Large intestine (tissue), 3 donors: ENCODE results near the gene ZCCHC8. TPM values are rescaled to one million over a fixed set of nuclear protein-coding genes. Genes with fewer than 3 reads are reported as not detected.

Experiments used
- DNase-seq, 2 donors: peaks; one replicate each; pipeline versions ENCODE4 v3.0.0 to v3.0.0-alpha.2; 2013
- H3K27ac ChIP-seq: one replicate; pipeline ENCODE4 v1.5.1; 2013; ENCODE audit warnings: low read length
- H3K27me3 ChIP-seq: 2 replicates; pipeline ENCODE4 v1.6.1; 2013; ENCODE audit warnings: low read length; ENCODE audit not compliant: control insufficient read depth, insufficient read depth
- H3K36me3 ChIP-seq: 2 replicates; pipeline ENCODE4 v1.6.1; 2013; ENCODE audit warnings: low read length; ENCODE audit not compliant: control insufficient read depth, insufficient read depth
- H3K4me1 ChIP-seq: one replicate; pipeline ENCODE4 v1.6.1; 2013; ENCODE audit warnings: low read length; ENCODE audit not compliant: control insufficient read depth, insufficient read depth
- H3K4me3 ChIP-seq: one replicate; pipeline ENCODE4 v1.5.1; 2013; ENCODE audit warnings: low read length
- H3K9me3 ChIP-seq: one replicate; pipeline ENCODE4 v1.6.1; 2013; ENCODE audit warnings: mild to moderate bottlenecking, low read depth, low read length, moderate library complexity; ENCODE audit not compliant: control insufficient read depth
- WGBS: methylation state at CpG from one replicate; pipeline ENCODE4 v1.1.5; 2013; ENCODE audit warnings: low lambda C conversion rate; ENCODE audit not compliant: insufficient coverage; 5-methylcytosine and 5-hydroxymethylcytosine counted together
- polyA plus RNA-seq: library from polyadenylated mRNA; unstranded; fragments of 120-200 nt; gene quantifications from one replicate; pipeline ENCODE4 v1.2.1, GENCODE V29; 2013

The ZCCHC8 gene
- polyA plus RNA-seq, 1 donor = 36.0 TPM

DNA sequence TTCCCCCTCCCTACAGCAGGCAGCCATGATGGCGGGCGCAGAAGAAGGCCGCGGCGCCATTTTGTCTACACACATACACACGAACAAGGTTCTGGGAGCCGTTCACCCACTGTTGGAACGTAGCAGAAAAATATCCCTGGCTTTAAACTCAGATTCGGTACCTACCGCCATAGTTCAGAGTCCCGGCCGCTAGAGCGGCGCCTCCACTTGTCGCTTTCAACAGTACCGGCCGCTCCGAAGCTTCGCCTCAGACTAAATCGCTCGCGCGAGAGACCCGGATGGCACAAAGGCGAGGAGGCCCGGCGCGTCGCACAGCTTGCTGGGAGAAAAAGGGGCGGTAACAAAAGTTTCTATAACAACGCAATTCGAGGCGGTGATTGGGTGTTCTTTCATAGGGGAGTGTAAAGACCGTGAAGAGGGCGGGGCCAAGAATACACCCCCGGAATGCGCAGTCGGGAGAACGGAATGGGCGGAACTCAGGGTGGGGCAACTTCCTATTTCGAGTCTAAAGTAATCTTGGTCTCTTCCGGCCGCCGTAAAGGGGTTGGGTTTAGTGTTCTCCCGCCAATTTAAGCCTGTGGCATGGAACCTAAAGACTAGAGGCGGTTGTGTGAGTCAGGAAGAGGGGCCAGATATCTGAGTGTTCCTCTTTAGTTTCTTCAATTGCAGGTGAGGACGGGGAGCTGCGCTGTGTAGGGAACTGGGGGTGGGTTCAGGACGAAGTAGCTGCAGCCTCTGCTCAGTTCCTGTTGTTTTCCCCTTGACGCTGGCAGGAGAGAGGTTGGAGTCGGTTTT is 26.1 kb upstream of the ZCCHC8 start, which contains the start of the genes KNTC1 and RSRC2:
Gene KNTC1, plus strand, starts transcription at position 567 of the 795 bp plus-strand sequence. CDS start 2,815 bp downstream, outside the sequence.
Gene RSRC2, minus strand, starts transcription at position 254 of the 795 bp plus-strand sequence. Its CDS starts 83 bp downstream, at position 171.
- DNase-seq = peak; percentile 99 to 100
- no peaks in the 10 kb centered on the region for H3K9me3 ChIP-seq
- H3K4me3 ChIP-seq = peak within 1 kb of the TSS; percentile 89
- H3K4me1 ChIP-seq = peaks cover 3% of the 10 kb centered on the region
- H3K27ac ChIP-seq = peak within 1 kb of the TSS; percentile 98
- peaks cover 6% of the 10 kb centered on the region for H3K36me3 ChIP-seq
- H3K27me3 ChIP-seq = no peaks in the 10 kb centered on the region
- no CpG with 5 or more reads among the region's 51 CpGs for WGBS

DNA sequence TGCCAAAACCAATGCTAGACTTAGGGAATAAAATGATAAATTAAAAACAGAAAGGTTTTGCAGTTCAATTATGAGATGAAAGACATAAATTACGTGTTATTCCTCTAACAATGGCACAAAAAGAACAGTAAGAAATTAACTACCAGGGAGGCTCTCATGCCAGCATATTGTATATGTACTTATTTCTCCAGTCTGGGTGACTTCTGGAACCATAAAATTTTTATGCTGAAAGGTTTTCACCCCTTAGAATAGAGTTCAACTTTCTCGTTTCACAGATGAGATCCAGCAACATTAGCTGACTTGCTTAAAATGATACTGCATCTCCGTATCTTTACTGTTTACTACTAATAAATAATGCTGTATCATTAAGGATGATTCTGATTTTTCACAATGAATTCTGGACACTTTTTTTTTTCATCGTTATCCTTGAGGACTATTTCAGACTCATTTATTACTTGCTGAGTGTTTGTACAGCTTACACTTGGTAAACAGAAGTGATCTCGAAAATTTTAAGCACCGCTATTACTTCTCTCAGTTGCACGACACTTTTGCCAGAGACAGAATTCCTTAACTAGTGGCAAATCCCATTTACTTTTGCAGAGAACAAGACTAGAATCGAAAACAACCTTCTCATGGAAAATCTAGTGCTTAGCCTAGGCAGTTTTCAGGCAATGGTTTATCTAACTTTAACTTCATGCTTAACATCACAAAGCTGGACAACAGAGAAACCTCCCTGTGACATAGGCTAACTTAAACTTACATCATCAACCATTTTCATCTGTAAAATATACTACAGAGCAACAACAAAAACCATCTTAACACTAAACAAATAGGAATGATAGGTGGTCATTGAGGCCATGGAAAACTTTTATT is 23.4 kb upstream of the ZCCHC8 start:
- 5% methylated on average over 3 of the region's 8 CpGs for WGBS
- no peak overlapping the region for H3K27ac ChIP-seq
- peak in 1 of 2 donors; percentile 11 for DNase-seq
- H3K36me3 ChIP-seq = peaks cover 29% of the 10 kb centered on the region
- no peaks in the 10 kb centered on the region for H3K27me3 ChIP-seq
- peak overlapping the region; percentile 53 for H3K4me3 ChIP-seq
- H3K9me3 ChIP-seq = no peaks in the 10 kb centered on the region
- H3K4me1 ChIP-seq = peaks cover 3% of the 10 kb centered on the region

- peaks cover 36% of the 10 kb centered on the region for H3K36me3 ChIP-seq
- peaks cover 3% of the 10 kb centered on the region for H3K4me1 ChIP-seq
- no peak overlapping the region for H3K4me3 ChIP-seq
These were observed 22.5 kb upstream of the ZCCHC8 start for GRCh38 chr12:122523280-122523679.

GRCh38 chr12:122520676-122521075 is 19.9 kb upstream of the ZCCHC8 start:
- Histone ChIP-seq H3K36me3 (peaks cover 57% of the 10 kb centered on the region), H3K4me1 (peaks cover 3% of the 10 kb centered on the region), H3K9me3 (no peaks in the 10 kb centered on the region), H3K27me3 (no peaks in the 10 kb centered on the region), H3K4me3 (no peak overlapping the region), H3K27ac (no peak overlapping the region)
- WGBS = 100% methylated on average over 1 of the region's 4 CpGs
- no peak for DNase-seq

More at GRCh38 chr12:122523280-122523679, 22.5 kb upstream of the ZCCHC8 start:
- no peak overlapping the region for H3K27ac ChIP-seq
- H3K9me3 ChIP-seq = no peaks in the 10 kb centered on the region
- H3K27me3 ChIP-seq = no peaks in the 10 kb centered on the region
- WGBS = no CpG with 5 or more reads among the region's 8 CpGs
- DNase-seq = no peak

- no peaks in the 10 kb centered on the region for H3K9me3 ChIP-seq
- peaks cover 3% of the 10 kb centered on the region for H3K4me1 ChIP-seq
- peaks cover 65% of the 10 kb centered on the region for H3K36me3 ChIP-seq
- H3K27me3 ChIP-seq = no peaks in the 10 kb centered on the region
- no peak for DNase-seq
- H3K4me3 ChIP-seq = no peak overlapping the region
- no CpG with 5 or more reads among the region's 1 CpG for WGBS
- H3K27ac ChIP-seq = no peak overlapping the region
These were observed 18.7 kb upstream of the ZCCHC8 start for GRCh38 chr12:122519418-122519817.

GRCh38 chr12:122518908-122519307 is 18.2 kb upstream of the ZCCHC8 start:
- H3K36me3 ChIP-seq = peaks cover 67% of the 10 kb centered on the region
- no peaks in the 10 kb centered on the region for H3K27me3 ChIP-seq
- no peak for DNase-seq
- no peak overlapping the region for H3K27ac ChIP-seq
- WGBS = 100% methylated on average over 1 of the region's 1 CpG
- no peak overlapping the region for H3K4me3 ChIP-seq
- peaks cover 3% of the 10 kb centered on the region for H3K4me1 ChIP-seq
- no peaks in the 10 kb centered on the region for H3K9me3 ChIP-seq

DNA sequence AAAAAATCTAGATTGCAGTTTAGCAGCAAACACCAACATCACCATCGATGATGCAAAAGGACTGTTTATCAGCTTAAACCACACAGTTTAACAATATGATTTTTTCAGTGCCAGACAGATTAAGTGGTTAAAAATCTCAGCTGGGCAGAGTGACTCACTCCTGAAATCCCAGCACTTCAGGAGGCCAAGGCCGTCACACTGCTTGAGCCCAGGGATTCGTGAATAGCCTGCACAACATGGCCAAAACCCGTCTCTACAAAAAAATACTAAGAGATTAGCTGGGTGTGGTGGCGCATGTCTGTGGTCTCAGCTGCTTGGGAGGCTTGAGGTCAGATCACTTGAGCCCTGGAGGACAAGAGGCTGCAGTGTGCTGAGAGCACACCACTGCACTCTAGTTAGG is 17.1 kb upstream of the ZCCHC8 start:
- Histone ChIP-seq H3K4me3 (no peak overlapping the region), H3K36me3 (peaks cover 73% of the 10 kb centered on the region), H3K27me3 (no peaks in the 10 kb centered on the region), H3K9me3 (no peaks in the 10 kb centered on the region), H3K27ac (no peak overlapping the region), H3K4me1 (no peaks in the 10 kb centered on the region)
- WGBS = no CpG with 5 or more reads among the region's 5 CpGs
- no peak for DNase-seq

DNA sequence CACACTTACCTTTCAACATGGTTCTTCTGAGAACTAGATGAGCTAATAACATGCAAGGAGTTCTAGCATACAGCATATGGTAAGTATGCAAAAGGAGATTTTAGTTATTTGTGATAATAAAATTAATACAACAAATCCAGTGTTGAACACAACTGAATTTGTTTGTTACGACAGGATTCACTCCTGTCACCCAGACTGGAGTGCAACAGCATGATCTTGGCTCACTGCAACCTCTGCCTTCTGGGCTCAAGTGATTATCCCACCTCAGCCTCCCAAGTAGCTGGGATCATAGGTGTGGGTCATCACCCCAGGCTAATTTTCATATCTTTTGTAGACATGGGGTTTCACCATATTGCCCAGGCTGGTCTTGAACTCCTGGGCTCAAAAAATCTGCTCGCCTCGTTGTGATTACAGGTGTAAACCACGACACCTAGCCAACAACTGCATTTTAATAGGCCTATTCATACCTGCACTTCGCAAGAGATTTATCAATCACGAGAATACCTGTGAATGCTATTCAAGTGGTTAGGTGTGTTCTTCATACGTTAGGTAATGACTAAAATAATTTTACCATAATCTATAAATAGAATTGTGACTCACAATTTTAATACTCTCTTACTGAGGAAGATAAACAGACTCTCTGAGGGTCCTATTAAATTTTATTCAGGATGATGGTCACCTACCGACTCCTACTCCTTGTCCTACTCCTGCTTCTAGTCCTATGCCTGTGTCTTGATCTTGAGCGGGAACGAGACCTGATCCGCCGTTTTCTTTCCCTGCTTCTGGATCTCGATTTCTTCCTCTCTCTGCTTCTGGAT is 16.0 kb upstream of the ZCCHC8 start:
- no peak for DNase-seq
- H3K9me3 ChIP-seq = no peaks in the 10 kb centered on the region
- no peak overlapping the region for H3K27ac ChIP-seq
- H3K36me3 ChIP-seq = peaks cover 78% of the 10 kb centered on the region
- no peak overlapping the region for H3K4me3 ChIP-seq
- WGBS = 100% methylated on average over 3 of the region's 13 CpGs
- H3K27me3 ChIP-seq = no peaks in the 10 kb centered on the region
- no peaks in the 10 kb centered on the region for H3K4me1 ChIP-seq

DNA sequence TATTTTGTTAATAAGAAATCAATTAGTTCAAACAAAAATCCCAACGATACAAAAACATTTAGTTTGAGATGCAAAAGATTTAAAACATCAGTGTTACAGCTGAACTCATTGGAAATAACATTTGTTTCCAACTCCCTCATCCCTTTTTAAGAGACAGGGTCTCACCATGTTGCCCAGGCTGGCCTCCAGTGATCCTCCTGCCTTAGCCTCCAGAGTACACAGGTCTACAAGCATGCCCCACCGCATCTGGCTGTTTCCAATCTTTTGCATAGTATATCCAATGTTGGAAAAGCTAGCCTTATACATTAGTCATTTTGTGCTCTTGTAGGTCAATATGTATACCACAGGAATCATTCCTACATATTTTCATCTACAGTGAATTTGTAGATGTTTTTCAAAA is 14.5 kb upstream of the ZCCHC8 start:
- Histone ChIP-seq H3K27ac (no peak overlapping the region), H3K4me1 (no peaks in the 10 kb centered on the region), H3K36me3 (peaks cover 78% of the 10 kb centered on the region), H3K4me3 (no peak overlapping the region), H3K27me3 (no peaks in the 10 kb centered on the region), H3K9me3 (no peaks in the 10 kb centered on the region)
- 83% methylated on average over 1 of the region's 2 CpGs for WGBS
- DNase-seq = no peak

GRCh38 chr12:122513660-122514059 is 12.9 kb upstream of the ZCCHC8 start:
- no peak for DNase-seq
- H3K36me3 ChIP-seq = peaks cover 80% of the 10 kb centered on the region
- no peaks in the 10 kb centered on the region for H3K4me1 ChIP-seq
- no peak overlapping the region for H3K4me3 ChIP-seq
- H3K27ac ChIP-seq = no peak overlapping the region
- no peaks in the 10 kb centered on the region for H3K9me3 ChIP-seq
- H3K27me3 ChIP-seq = no peaks in the 10 kb centered on the region
- 100% methylated on average over 2 of the region's 4 CpGs for WGBS
